Gastroesophageal sphincter (tissue), 3 donors: Measurements from ENCODE around the gene KIAA1217.

Experiments
- EP300 ChIP-seq: sonication (generic); formaldehyde crosslinking; IDR thresholded peaks from one replicate; pipeline ENCODE4 v1.6.1; 2017; ENCODE audit warnings: antibody characterized with exemption, mild to moderate bottlenecking
- POLR2A ChIP-seq, 2 donors: fragments of 450-650 bp; IDR thresholded peaks; one replicate each; pipeline ENCODE4 v1.6.1; 2017; ENCODE audit warnings: antibody characterized with exemption in 2 of 2, mild to moderate bottlenecking in 2 of 2, moderate library complexity in 1 of 2
- POLR2AphosphoS5 ChIP-seq: sonication (generic); formaldehyde crosslinking; IDR thresholded peaks from one replicate; pipeline ENCODE4 v1.6.1; 2017; ENCODE audit warnings: antibody characterized with exemption
- TF ChIP-seq, protein P1 (sequence below), 4 experiments: fragments of 200-600 bp in 2 of 4; fragments of 450-650 bp in 2 of 4; sonication (generic) in 1 of 4; IDR thresholded peaks; one replicate each; pipeline ENCODE4 v1.5.1; 2017 to 2019; ENCODE audit warnings: antibody characterized with exemption in 4 of 4, mild to moderate bottlenecking in 2 of 4, moderate library complexity in 2 of 4

DNA sequence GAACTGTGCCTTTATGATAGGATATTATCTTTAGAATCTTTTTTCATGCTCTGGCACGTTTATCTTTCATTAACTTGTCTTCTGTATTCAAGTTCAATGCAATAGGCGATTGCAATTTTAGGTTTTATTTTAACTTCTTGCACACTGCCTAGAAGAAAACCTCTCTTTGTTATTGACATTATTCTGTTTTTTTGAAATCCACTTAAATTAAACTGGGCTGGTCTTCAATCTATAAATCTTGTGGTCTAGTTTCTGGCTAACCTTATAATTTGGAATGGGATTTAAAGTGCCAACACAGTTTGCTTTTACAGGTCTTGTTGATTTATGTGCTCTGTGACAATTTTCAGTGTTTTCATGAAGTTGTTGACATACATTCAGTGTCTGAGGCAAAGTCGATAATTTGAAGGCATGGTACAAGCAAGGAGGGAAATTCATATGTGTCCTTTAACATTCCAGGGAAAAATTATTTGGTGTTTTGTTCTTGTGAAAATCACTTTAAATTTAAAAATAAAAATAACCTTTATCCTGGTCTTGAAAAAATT, 240.9 kb downstream of the KIAA1217 start:
- TF ChIP-seq POLR2AphosphoS5 (no peak), POLR2A (IDR thresholded peaks at IDR 0.05) (no peak), EP300 (no peak)
- TF ChIP-seq, protein P1, sequence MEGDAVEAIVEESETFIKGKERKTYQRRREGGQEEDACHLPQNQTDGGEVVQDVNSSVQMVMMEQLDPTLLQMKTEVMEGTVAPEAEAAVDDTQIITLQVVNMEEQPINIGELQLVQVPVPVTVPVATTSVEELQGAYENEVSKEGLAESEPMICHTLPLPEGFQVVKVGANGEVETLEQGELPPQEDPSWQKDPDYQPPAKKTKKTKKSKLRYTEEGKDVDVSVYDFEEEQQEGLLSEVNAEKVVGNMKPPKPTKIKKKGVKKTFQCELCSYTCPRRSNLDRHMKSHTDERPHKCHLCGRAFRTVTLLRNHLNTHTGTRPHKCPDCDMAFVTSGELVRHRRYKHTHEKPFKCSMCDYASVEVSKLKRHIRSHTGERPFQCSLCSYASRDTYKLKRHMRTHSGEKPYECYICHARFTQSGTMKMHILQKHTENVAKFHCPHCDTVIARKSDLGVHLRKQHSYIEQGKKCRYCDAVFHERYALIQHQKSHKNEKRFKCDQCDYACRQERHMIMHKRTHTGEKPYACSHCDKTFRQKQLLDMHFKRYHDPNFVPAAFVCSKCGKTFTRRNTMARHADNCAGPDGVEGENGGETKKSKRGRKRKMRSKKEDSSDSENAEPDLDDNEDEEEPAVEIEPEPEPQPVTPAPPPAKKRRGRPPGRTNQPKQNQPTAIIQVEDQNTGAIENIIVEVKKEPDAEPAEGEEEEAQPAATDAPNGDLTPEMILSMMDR (IDR thresholded peaks at IDR 0.05), result no peak
